MM.1S (cell line): ENCODE results near the gene PRKCH.
"Not testable (repeated sequence)": the region's sequence is repeated elsewhere in the genome, so short reads cannot be mapped to it uniquely, and the experiment has no call there.

Source experiments
- DNase-seq: peaks from one replicate; pipeline ENCODE4 v3.0.0-alpha.2; 2015
- H2AFZ ChIP-seq: fragments of 300-600 bp; sonication (generic); 2 replicates; pipeline ENCODE4 v1.6.0; 2016; ENCODE audit warnings: antibody characterized with exemption, low read length
- H3F3A ChIP-seq: fragments of 300-600 bp; sonication (generic); 2 replicates; pipeline ENCODE4 v1.6.1; 2016; ENCODE audit warnings: mild to moderate bottlenecking, antibody characterized with exemption, low read length, moderate library complexity, mixed read lengths; ENCODE audit not compliant: insufficient read depth
- H3K27ac ChIP-seq: fragments of 300-600 bp; sonication (generic); 2 replicates; pipeline ENCODE4 v1.5.1; 2016; ENCODE audit warnings: mild to moderate bottlenecking, low read length
- H3K27me3 ChIP-seq: fragments of 300-600 bp; sonication (generic); replicated peaks from 2 replicates; pipeline ENCODE4 v1.6.0; 2016; ENCODE audit warnings: low read length; ENCODE audit not compliant: insufficient read depth
- H3K36me3 ChIP-seq: fragments of 300-600 bp; sonication (generic); replicated peaks from 2 replicates; pipeline ENCODE4 v1.6.1; 2016; ENCODE audit warnings: mild to moderate bottlenecking, low read length, mixed read lengths; ENCODE audit not compliant: insufficient read depth
- H3K4me1 ChIP-seq: fragments of 300-600 bp; sonication (generic); 2 replicates; pipeline ENCODE4 v1.6.1; 2016; ENCODE audit warnings: low read length, mixed read lengths
- H3K4me2 ChIP-seq: fragments of 300-600 bp; sonication (generic); 2 replicates; pipeline ENCODE4 v1.6.0; 2016; ENCODE audit warnings: low read depth, low read length
- H3K4me3 ChIP-seq: fragments of 300-600 bp; sonication (generic); 2 replicates; pipeline ENCODE4 v1.5.1; 2016; ENCODE audit warnings: low read length, mixed read lengths
- H3K79me2 ChIP-seq: fragments of 300-600 bp; sonication (generic); 2 replicates; pipeline ENCODE4 v1.6.1; 2016; ENCODE audit warnings: mixed run types, low read length, mixed read lengths
- H3K9ac ChIP-seq: fragments of 300-600 bp; sonication (generic); 2 replicates; pipeline ENCODE4 v1.6.1; 2016; ENCODE audit warnings: low read length, mixed read lengths
- H3K9me2 ChIP-seq: fragments of 300-600 bp; sonication (generic); replicated peaks from 2 replicates; pipeline ENCODE4 v1.6.1; 2016; ENCODE audit warnings: mild to moderate bottlenecking, low read length, mixed read lengths; ENCODE audit not compliant: insufficient read depth
- H3K9me3 ChIP-seq: fragments of 300-600 bp; sonication (generic); replicated peaks from 2 replicates; pipeline ENCODE4 v1.6.1; 2016; ENCODE audit warnings: mild to moderate bottlenecking, low read length, mixed read lengths; ENCODE audit not compliant: insufficient read depth
- H4K20me1 ChIP-seq: fragments of 300-600 bp; sonication (generic); 2 replicates; pipeline ENCODE4 v1.6.1; 2016; ENCODE audit warnings: mild to moderate bottlenecking, low read length, moderate library complexity, mixed read lengths; ENCODE audit not compliant: insufficient read depth
- CTCF ChIP-seq: fragments of 300-600 bp; sonication (generic); IDR thresholded peaks from 2 replicates; pipeline ENCODE4 v1.5.1; 2016; ENCODE audit warnings: antibody characterized with exemption, low read length, mixed read lengths
- EZH2 ChIP-seq: fragments of 300-600 bp; sonication (generic); optimal IDR thresholded peaks from 2 replicates; pipeline ENCODE3; 2017; ENCODE audit warnings: low read depth, mild to moderate bottlenecking, antibody characterized with exemption, low read length, mixed read lengths
- EZH2phosphoT487 ChIP-seq: fragments of 300-600 bp; sonication (generic); IDR thresholded peaks from 2 replicates; pipeline ENCODE4 v1.6.1; 2018; ENCODE audit warnings: antibody characterized with exemption, low read length

Gene PRKCH

GRCh38 chr14:61319706-61320105 is 1.7 kb upstream of the PRKCH start:
- Histone ChIP-seq H3K4me3 (no peak overlapping the region), H3K4me2 (no peak overlapping the region), H3K9me2 (no peaks in the 10 kb centered on the region), H3K27me3 (no peaks in the 10 kb centered on the region), H3K27ac (no peak overlapping the region), H3K36me3 (no peaks in the 10 kb centered on the region), H3K4me1 (no peaks in the 10 kb centered on the region), H3K9ac (no peak overlapping the region), H3F3A (no peaks in the 10 kb centered on the region), H3K79me2 (no peaks in the 10 kb centered on the region), H3K9me3 (no peaks in the 10 kb centered on the region), H4K20me1 (no peaks in the 10 kb centered on the region), H2AFZ (no peak overlapping the region)
- no peak for DNase-seq
- TF ChIP-seq CTCF (no peak), EZH2phosphoT487 (no peak), EZH2 (no peak)

- not testable (repeated sequence) for H3K9ac ChIP-seq, H3K36me3 ChIP-seq, H3K4me1 ChIP-seq, H4K20me1 ChIP-seq, DNase-seq, H2AFZ ChIP-seq, H3K27ac ChIP-seq, H3K4me3 ChIP-seq, H3K27me3 ChIP-seq, H3K9me3 ChIP-seq, H3K9me2 ChIP-seq, H3F3A ChIP-seq, H3K79me2 ChIP-seq, H3K4me2 ChIP-seq
Measured at GRCh38 chr14:61320170-61320569, 1.2 kb upstream of the PRKCH start.

GRCh38 chr14:61320806-61321384 is 484 bp upstream of the PRKCH start:
- H3F3A ChIP-seq, result no peaks in the 10 kb centered on the region
- H3K27me3 ChIP-seq, result no peaks in the 10 kb centered on the region
- H3K36me3 ChIP-seq, result no peaks in the 10 kb centered on the region
- no peaks in the 10 kb centered on the region for H3K4me1 ChIP-seq
- TF ChIP-seq CTCF (no peak), EZH2 (no peak), EZH2phosphoT487 (no peak)
- H3K27ac ChIP-seq, result no peak overlapping the region
- no peak overlapping the region for H3K9ac ChIP-seq
- no peaks in the 10 kb centered on the region for H3K9me2 ChIP-seq
- no peaks in the 10 kb centered on the region for H3K9me3 ChIP-seq
- H3K4me3 ChIP-seq, result no peak overlapping the region; the same call in 1 of the 2 replicates
- H3K4me2 ChIP-seq, result no peak overlapping the region; the same call in 1 of the 2 replicates
- no peak overlapping the region for H2AFZ ChIP-seq
- no peaks in the 10 kb centered on the region for H3K79me2 ChIP-seq
- H4K20me1 ChIP-seq, result no peaks in the 10 kb centered on the region
- no peak for DNase-seq

- no peak overlapping the region; the same call in 1 of the 2 replicates for H3K4me2 ChIP-seq
Measured at GRCh38 chr14:61322011-61322798, 826 bp downstream of the PRKCH start.

More at GRCh38 chr14:61322011-61322798, 826 bp downstream of the PRKCH start:
- H3K27ac ChIP-seq, result no peak overlapping the region
- H3K36me3 ChIP-seq, result no peaks in the 10 kb centered on the region
- DNase-seq, result no peak
- no peak overlapping the region for H2AFZ ChIP-seq
- no peaks in the 10 kb centered on the region for H3F3A ChIP-seq
- H3K27me3 ChIP-seq, result no peaks in the 10 kb centered on the region
- no peak overlapping the region for H3K9ac ChIP-seq
- no peaks in the 10 kb centered on the region for H4K20me1 ChIP-seq
- no peaks in the 10 kb centered on the region for H3K9me2 ChIP-seq
- TF ChIP-seq EZH2, result no peak
- no peak overlapping the region for H3K4me3 ChIP-seq
- H3K79me2 ChIP-seq, result no peaks in the 10 kb centered on the region
- no peaks in the 10 kb centered on the region for H3K9me3 ChIP-seq
- H3K4me1 ChIP-seq, result no peaks in the 10 kb centered on the region
